Aorta (tissue), 5 donors: ENCODE results near the gene TAS2R9. TPM values are rescaled to one million over a fixed set of nuclear protein-coding genes. Genes with fewer than 3 reads are reported as not detected.

ENCODE experiments used
- ATAC-seq: fragments of 200-7000 bp; cut with Tn5 transposase; one replicate; pipeline ENCODE4 v1.9.1; 2022; ENCODE audit warnings: moderate library complexity; ENCODE audit not compliant: low FRiP score
- DNase-seq, 2 donors: peaks; one replicate each; pipeline ENCODE4 v3.0.0-alpha.2; 2020
- H3K27ac ChIP-seq, 2 donors: one replicate each; pipeline ENCODE4 v1.5.1; 2013; ENCODE audit warnings: low read length in 2 of 2, mild to moderate bottlenecking in 2 of 2, moderate library complexity in 2 of 2, control low read depth in 1 of 2, inconsistent platforms in 1 of 2, low read depth in 1 of 2
- H3K27me3 ChIP-seq, 2 donors: one replicate each; pipeline ENCODE4 v1.6.1; 2013; ENCODE audit warnings: control low read depth in 1 of 2, low read length in 1 of 2, mild to moderate bottlenecking in 1 of 2, moderate library complexity in 1 of 2; ENCODE audit not compliant: insufficient read depth in 2 of 2, control insufficient read depth in 1 of 2
- H3K36me3 ChIP-seq, 2 donors: one replicate each; pipeline ENCODE4 v1.6.1; 2013; ENCODE audit warnings: control low read depth in 1 of 2, low read length in 1 of 2, mild to moderate bottlenecking in 1 of 2; ENCODE audit not compliant: insufficient read depth in 2 of 2, control insufficient read depth in 1 of 2
- H3K4me1 ChIP-seq, 2 donors: one replicate each; pipeline ENCODE4 v1.6.1; 2013; ENCODE audit warnings: low read length in 2 of 2, control low read depth in 1 of 2, mild to moderate bottlenecking in 1 of 2, moderate library complexity in 1 of 2; ENCODE audit not compliant: insufficient read depth in 2 of 2, control insufficient read depth in 1 of 2
- H3K4me3 ChIP-seq, 2 donors: one replicate each; pipeline ENCODE4 v1.5.1; 2013; ENCODE audit warnings: low read length in 2 of 2, control low read depth in 1 of 2, mild to moderate bottlenecking in 1 of 2
- H3K9me3 ChIP-seq: one replicate; pipeline ENCODE4 v1.6.1; 2013; ENCODE audit warnings: mild to moderate bottlenecking, low read length; ENCODE audit not compliant: control insufficient read depth
- WGBS, 2 donors: extraction: QIAGEN DNeasy Blood & Tissue Kit; methylation state at CpG; one replicate each; pipeline ENCODE4 v1.1.7; 2013; 5-methylcytosine and 5-hydroxymethylcytosine counted together
- intact Hi-C, 2 donors: fragments of 100-400 bp; cut with DNase I; formaldehyde crosslinking; loops; one replicate each; pipeline versions ENCODE4 v1.14.2 to v1.15.0; 2022
- polyA plus RNA-seq, 2 donors: library from polyadenylated mRNA; stranded (reverse); fragments of 200-250 nt; gene quantifications; one replicate each; pipeline ENCODE4 v1.2.3, GENCODE V29; 2013
- total RNA-seq, 2 donors: library from RNA; stranded (reverse); fragmentation: NEBNext Ultra II Directional; extraction: Animal tissue kit (Norgen Biotek cat#: 25700); gene quantifications; one replicate each; pipeline ENCODE4 v1.2.1, GENCODE V29; 2021
- donor health status: healthy with polysubstance abuse.
- donor health status: Bipolar disorder and iron deficiency.
- donor health status: DM: no; HTN: no; CAD: no.
- donor health status: DM: no; HTN: no; CAD: no.
- donor health status: DM: yes; HTN: yes; CAD: no.

Gene TAS2R9
- total and polyA plus RNA-seq, 4 donors = not detected

- intact Hi-C loops = no loop called here
- H3K27ac ChIP-seq = no peak overlapping the region
- ATAC-seq = no peak
- WGBS, 2 donors = 78 to 88% methylated on average over 2 of the region's 2 CpGs
- no peaks in the 10 kb centered on the region for H3K4me1 ChIP-seq
- H3K4me3 ChIP-seq = no peak overlapping the region
- no peaks in the 10 kb centered on the region for H3K9me3 ChIP-seq
- H3K36me3 ChIP-seq = no peaks in the 10 kb centered on the region
- DNase-seq = no peak
- H3K27me3 ChIP-seq = no peaks in the 10 kb centered on the region
Observed at GRCh38 chr12:10779103-10779502, 30.9 kb downstream of the TAS2R9 start.

GRCh38 chr12:10771132-10771733, 38.7 kb downstream of the TAS2R9 start:
- no peak overlapping the region for H3K4me3 ChIP-seq
- 0% methylated on average over 1 of the region's 1 CpG for WGBS, 2 donors
- no peaks in the 10 kb centered on the region for H3K36me3 ChIP-seq
- no peaks in the 10 kb centered on the region for H3K9me3 ChIP-seq
- no peak overlapping the region for H3K27ac ChIP-seq
- H3K27me3 ChIP-seq = no peaks in the 10 kb centered on the region
- intact Hi-C loops = loop anchor here (2.0 to 5.0 kb wide), 3 partner anchors 428 to 716 kb away; no protein-coding TSS in a partner anchor
- no peak for DNase-seq
- no peak for ATAC-seq
- H3K4me1 ChIP-seq = no peaks in the 10 kb centered on the region

- intact Hi-C loops = no loop called here
- ATAC-seq (no peak), DNase-seq (no peak)
- 29 to 31% methylated on average over 2 of the region's 2 CpGs for WGBS, 2 donors
- Histone ChIP-seq H3K27ac (no peak overlapping the region), H3K36me3 (no peaks in the 10 kb centered on the region), H3K9me3 (peaks cover 12% of the 10 kb centered on the region), H3K27me3 (no peaks in the 10 kb centered on the region), H3K4me3 (no peak overlapping the region), H3K4me1 (no peaks in the 10 kb centered on the region)
Observed at GRCh38 chr12:10759657-10760056, 50.3 kb downstream of the TAS2R9 start.

Other genes with a start within 250 kb of the TAS2R9 start
- 10 to 100 TPM; 13.6 to 18.1 TPM for gene MAGOHB, start 196.6 kb downstream of the TAS2R9 start, total RNA-seq
- 10 to 100 TPM; 16.4 to 27.4 TPM for gene MAGOHB, start 196.6 kb downstream of the TAS2R9 start, polyA plus RNA-seq
- 1 to 10 TPM in 1 of 2 donors, under 1 TPM in 1; 0.36 to 1.2 TPM for gene STYK1, start 136.1 kb downstream of the TAS2R9 start, total RNA-seq
- under 1 TPM; 0.18 to 0.38 TPM for gene STYK1, start 136.1 kb downstream of the TAS2R9 start, polyA plus RNA-seq
- gene YBX3, start 86.8 kb downstream of the TAS2R9 start, total RNA-seq = 100 to 1,000 TPM; 368 to 602 TPM
- 100 to 1,000 TPM; 277 to 353 TPM for gene YBX3, start 86.8 kb downstream of the TAS2R9 start, polyA plus RNA-seq
- not detected for gene TAS2R7, start 7.5 kb downstream of the TAS2R9 start, total RNA-seq
- not detected for gene TAS2R7, start 7.5 kb downstream of the TAS2R9 start, polyA plus RNA-seq
- not detected for gene TAS2R8, start 2.9 kb downstream of the TAS2R9 start, total RNA-seq
- not detected for gene TAS2R8, start 2.9 kb downstream of the TAS2R9 start, polyA plus RNA-seq
- 1 to 10 TPM; 1.4 to 1.8 TPM for gene TAS2R10, start 16.2 kb upstream of the TAS2R9 start, total RNA-seq
- not detected for gene TAS2R10, start 16.2 kb upstream of the TAS2R9 start, polyA plus RNA-seq
- gene PRR4, start 39.3 kb upstream of the TAS2R9 start, total RNA-seq = 1 to 10 TPM; 2.6 to 4.8 TPM
- gene PRR4, start 39.3 kb upstream of the TAS2R9 start, polyA plus RNA-seq = 1 to 10 TPM in 1 of 2 donors, under 1 TPM in 1; 0.74 to 3.3 TPM
- 10 to 100 TPM; 18.4 to 33.0 TPM for gene PRH1, start 74.1 kb upstream of the TAS2R9 start, total RNA-seq
- under 1 TPM in 1 of 2 donors, not detected in 1; 0.67 TPM for gene PRH1, start 74.1 kb upstream of the TAS2R9 start, polyA plus RNA-seq
- 1 to 10 TPM; 3.2 to 5.6 TPM for gene TAS2R13, start 99.4 kb upstream of the TAS2R9 start, total RNA-seq
- not detected for gene TAS2R13, start 99.4 kb upstream of the TAS2R9 start, polyA plus RNA-seq
- gene PRH2, start 119.1 kb upstream of the TAS2R9 start, total RNA-seq = not detected
- gene PRH2, start 119.1 kb upstream of the TAS2R9 start, polyA plus RNA-seq = 1 to 10 TPM in 1 of 2 donors, not detected in 1; 4.0 TPM
- gene TAS2R14, start 129.1 kb upstream of the TAS2R9 start, total RNA-seq = 1 to 10 TPM; 5.2 to 6.4 TPM
- gene TAS2R14, start 129.1 kb upstream of the TAS2R9 start, polyA plus RNA-seq = 1 to 10 TPM in 1 of 2 donors, not detected in 1; 2.0 TPM
- 1 to 10 TPM; 3.3 to 5.7 TPM for gene TAS2R50, start 176.7 kb upstream of the TAS2R9 start, total RNA-seq
- gene TAS2R50, start 176.7 kb upstream of the TAS2R9 start, polyA plus RNA-seq = not detected
- 1 to 10 TPM; 4.3 to 4.8 TPM for gene TAS2R20, start 188.1 kb upstream of the TAS2R9 start, total RNA-seq
- gene TAS2R20, start 188.1 kb upstream of the TAS2R9 start, polyA plus RNA-seq = under 1 TPM in 1 of 2 donors, not detected in 1; 0.49 TPM
- gene TAS2R19, start 212.5 kb upstream of the TAS2R9 start, total RNA-seq = 1 to 10 TPM; 5.9 to 9.1 TPM
- gene TAS2R19, start 212.5 kb upstream of the TAS2R9 start, polyA plus RNA-seq = under 1 TPM in 1 of 2 donors, not detected in 1; 0.72 TPM
- 1 to 10 TPM; 5.3 to 9.1 TPM for gene TAS2R31, start 221.2 kb upstream of the TAS2R9 start, total RNA-seq
- gene TAS2R31, start 221.2 kb upstream of the TAS2R9 start, polyA plus RNA-seq = under 1 TPM in 1 of 2 donors, not detected in 1; 0.82 TPM